ENCODE measurements around the gene DNALI1.
A peak's percentile ranks its signal among the peaks of the same experiment; 100 is the strongest.

Gene DNALI1

GRCh38 chr1:37553927-37554808, 2.6 kb upstream of the DNALI1 start, which contains the start of gene SNIP1 (continued):
- TF ChIP-seq REST (tag by site-specific recombination; IDR thresholded peaks at IDR 0.05) (no peak), PATZ1 (tag by site-specific recombination; IDR thresholded peaks at IDR 0.05) (0 out of 2 replicates have a peak, but pooled peaks have one; percentile 30), MZF1 (tag by site-specific recombination; IDR thresholded peaks at IDR 0.05; ENCODE audit: borderline replicate concordance) (no peak), ZNF2 (tag by site-specific recombination; IDR thresholded peaks at IDR 0.05) (peak; percentile 63; the same call in 1 of the 2 replicates), ZSCAN30 (tag by site-specific recombination; IDR thresholded peaks at IDR 0.05) (no peak), ZNF391 (tag by site-specific recombination; IDR thresholded peaks at IDR 0.05; ENCODE audit: borderline replicate concordance, low read depth) (no peak), ZNF501 (tag by site-specific recombination; IDR thresholded peaks at IDR 0.05) (peak; percentile 47; the same call in 1 of the 2 replicates), ZFHX2 (tag by site-specific recombination; conservative IDR thresholded peaks at IDR 0.05) (peak; percentile 15; the same call in 1 of the 2 replicates), ZNF747 (tag by site-specific recombination; IDR thresholded peaks at IDR 0.05) (no peak), ZNF600 (tag by site-specific recombination; IDR thresholded peaks at IDR 0.05) (peak; percentile 43), ZFP69B (tag by site-specific recombination; IDR thresholded peaks at IDR 0.05) (peak; percentile 16; the same call in 1 of the 2 replicates), ZSCAN18 (tag by site-specific recombination; IDR thresholded peaks at IDR 0.05) (no peak), ZNF214 (tag by site-specific recombination; IDR thresholded peaks at IDR 0.05; ENCODE audit: borderline replicate concordance) (no peak), HOXA7 (CRISPR knock-in tag; IDR thresholded peaks at IDR 0.05; ENCODE audit: borderline replicate concordance) (no peak), ZNF169 (tag by site-specific recombination; IDR thresholded peaks at IDR 0.05) (no peak), ZIC2 (tag by site-specific recombination; IDR thresholded peaks at IDR 0.05) (no peak), ZNF324 (tag by site-specific recombination; IDR thresholded peaks at IDR 0.05) (peak; percentile 88), ZNF121 (tag by site-specific recombination; IDR thresholded peaks at IDR 0.05) (no peak), ZNF423 (tag by site-specific recombination; IDR thresholded peaks at IDR 0.05) (peak; percentile 93), ZNF302 (tag by site-specific recombination; IDR thresholded peaks at IDR 0.05; ENCODE audit: low read depth) (no peak), ZNF792 (tag by site-specific recombination; IDR thresholded peaks at IDR 0.05) (no peak), SCRT2 (tag by site-specific recombination; IDR thresholded peaks at IDR 0.05) (no peak), ZNF404 (tag by site-specific recombination; IDR thresholded peaks at IDR 0.05) (no peak), GLI4 (tag by site-specific recombination; IDR thresholded peaks at IDR 0.05) (0 out of 2 replicates have a peak, but pooled peaks have one; percentile 65), ZNF626 (tag by site-specific recombination; IDR thresholded peaks at IDR 0.05) (no peak), ZNF610 (tag by site-specific recombination; IDR thresholded peaks at IDR 0.05; ENCODE audit: borderline replicate concordance) (0 out of 2 replicates have a peak, but pooled peaks have one; percentile 39), ZBTB17 (tag by site-specific recombination; IDR thresholded peaks at IDR 0.05) (peak; percentile 71), ZNF549 (tag by site-specific recombination; IDR thresholded peaks at IDR 0.05) (no peak), ZNF548 (tag by site-specific recombination; IDR thresholded peaks at IDR 0.05) (peak; percentile 100), ZBTB21 (tag by site-specific recombination; IDR thresholded peaks at IDR 0.05) (peak; percentile 64), ZNF621 (tag by site-specific recombination; IDR thresholded peaks at IDR 0.05) (no peak), ZNF843 (tag by site-specific recombination; IDR thresholded peaks at IDR 0.05) (no peak), GFI1B (tag by site-specific recombination; IDR thresholded peaks at IDR 0.05) (no peak)

Data from HEK293 (cell line).